HEK293 (cell line): ENCODE data around the gene SFXN3.
A peak's percentile ranks its signal among the peaks of the same experiment; 100 is the strongest.

Experiments
- CTCF ChIA-PET: fragments of 350-600 bp; formaldehyde crosslinking; extraction: SDS; loops from one replicate; lab custom pipeline; 2021; ENCODE audit warnings: antibody characterized with exemption; lab: Yijun Ruan, JAX
- POLR2A ChIA-PET: fragments of 300-600 bp; formaldehyde crosslinking; extraction: SDS; loops from one replicate; lab custom pipeline; 2020; ENCODE audit warnings: antibody characterized with exemption, inconsistent platforms; lab: Yijun Ruan, JAX
- H3K27ac ChIP-seq: fragments of 200-500 bp; sonication (Bioruptor generic); 2 replicates; pipeline ENCODE4 v1.5.1; 2014; ENCODE audit warnings: low read depth, low read length, control low read depth, inconsistent platforms; ENCODE audit errors: extremely low read depth
- H3K36me3 ChIP-seq, 2 experiments: fragments of 200-500 bp in 1 of 2; sonication (Bioruptor generic) in 1 of 2; 1 replicate in 1 of 2; 2 replicates in 1 of 2; pipeline ENCODE4 v1.5.1; 2014 to 2017; ENCODE audit warnings: inconsistent platforms in 2 of 2, low read length in 2 of 2; ENCODE audit not compliant: control insufficient read depth in 2 of 2, insufficient read depth in 1 of 2
- H3K4me1 ChIP-seq: fragments of 200-500 bp; sonication (Bioruptor generic); 2 replicates; pipeline ENCODE4 v1.5.1; 2014; ENCODE audit warnings: mild to moderate bottlenecking, low read length, inconsistent platforms; ENCODE audit not compliant: control insufficient read depth, insufficient read depth
- H3K4me3 ChIP-seq: 2 replicates; pipeline ENCODE4 v1.5.1; 2011; ENCODE audit warnings: low read depth, mild to moderate bottlenecking, control low read depth, low read length, moderate library complexity
- H3K9me3 ChIP-seq: fragments of 200-500 bp; sonication (Bioruptor generic); 2 replicates; pipeline ENCODE4 v1.5.1; 2014; ENCODE audit warnings: low read depth, low read length, inconsistent platforms; ENCODE audit not compliant: control insufficient read depth, insufficient read depth
- GLIS2 ChIP-seq: fragments of 450-650 bp; formaldehyde crosslinking; IDR thresholded peaks from 2 replicates; pipeline ENCODE4 v1.5.1; 2016; ENCODE audit warnings: missing biosample characterization, missing genetic modification characterization
- HOXA7 ChIP-seq: sonication (generic); formaldehyde crosslinking; IDR thresholded peaks from 2 replicates; pipeline ENCODE4 v1.8.1; 2022; ENCODE audit warnings: missing genetic modification reagents, borderline replicate concordance
- INSM2 ChIP-seq: fragments of 450-650 bp; formaldehyde crosslinking; IDR thresholded peaks from 2 replicates; pipeline ENCODE4 v1.5.1; 2016; ENCODE audit warnings: missing biosample characterization, missing genetic modification characterization
- KLF10 ChIP-seq: fragments of 450-650 bp; IDR thresholded peaks from 2 replicates; pipeline ENCODE4 v1.5.1; 2018; ENCODE audit warnings: missing biosample characterization, mild to moderate bottlenecking, missing genetic modification characterization
- PATZ1 ChIP-seq: fragments of 450-650 bp; formaldehyde crosslinking; IDR thresholded peaks from 2 replicates; pipeline ENCODE4 v1.5.1; 2016; ENCODE audit warnings: missing biosample characterization, missing genetic modification characterization
- PRDM2 ChIP-seq: fragments of 450-650 bp; formaldehyde crosslinking; IDR thresholded peaks from 2 replicates; pipeline ENCODE4 v1.5.1; 2016; ENCODE audit warnings: missing biosample characterization, missing genetic modification characterization, borderline replicate concordance
- REST ChIP-seq: fragments of 450-650 bp; formaldehyde crosslinking; IDR thresholded peaks from 2 replicates; pipeline ENCODE4 v1.5.1; 2016; ENCODE audit warnings: missing biosample characterization, missing genetic modification characterization
- YY2 ChIP-seq: fragments of 450-650 bp; formaldehyde crosslinking; IDR thresholded peaks from 2 replicates; pipeline ENCODE4 v1.5.1; 2016; ENCODE audit warnings: missing biosample characterization, missing genetic modification characterization
- ZBTB20 ChIP-seq: fragments of 450-650 bp; formaldehyde crosslinking; IDR thresholded peaks from 2 replicates; pipeline ENCODE4 v1.5.1; 2016; ENCODE audit warnings: missing biosample characterization, missing genetic modification characterization
- ZFHX2 ChIP-seq: fragments of 450-650 bp; formaldehyde crosslinking; conservative IDR thresholded peaks from 2 replicates; pipeline ENCODE4 v1.5.1; 2016; ENCODE audit warnings: missing biosample characterization, missing genetic modification characterization
- ZNF335 ChIP-seq: fragments of 450-650 bp; formaldehyde crosslinking; conservative IDR thresholded peaks from 2 replicates; pipeline ENCODE4 v1.5.1; 2016; ENCODE audit warnings: missing biosample characterization, missing genetic modification characterization
- ZNF398 ChIP-seq: fragments of 450-650 bp; formaldehyde crosslinking; IDR thresholded peaks from 2 replicates; pipeline ENCODE4 v1.5.1; 2017; ENCODE audit warnings: missing biosample characterization, missing genetic modification characterization
- ZNF426 ChIP-seq: fragments of 450-650 bp; formaldehyde crosslinking; IDR thresholded peaks from 2 replicates; pipeline ENCODE4 v1.5.1; 2017; ENCODE audit warnings: missing biosample characterization, missing genetic modification characterization, mild to moderate bottlenecking, inconsistent platforms, moderate library complexity
- ZNF501 ChIP-seq: fragments of 450-650 bp; formaldehyde crosslinking; IDR thresholded peaks from 2 replicates; pipeline ENCODE4 v1.5.1; 2016; ENCODE audit warnings: missing biosample characterization, missing genetic modification characterization
- ZNF514 ChIP-seq: fragments of 450-650 bp; formaldehyde crosslinking; IDR thresholded peaks from 2 replicates; pipeline ENCODE4 v1.5.1; 2016; ENCODE audit warnings: missing biosample characterization, missing genetic modification characterization
- ZNF658 ChIP-seq: fragments of 450-650 bp; formaldehyde crosslinking; IDR thresholded peaks from 2 replicates; pipeline ENCODE4; 2016; ENCODE audit warnings: missing biosample characterization, missing genetic modification characterization

SFXN3 gene

GRCh38 chr10:101000127-101000914, 30.7 kb upstream of the SFXN3 start:
- Histone ChIP-seq H3K4me1 (peaks cover 8% of the 10 kb centered on the region), H3K4me3 (peak overlapping the region; percentile 57), H3K9me3 (no peaks in the 10 kb centered on the region), H3K27ac (peak overlapping the region; percentile 94), H3K36me3 (peaks cover 8 to 42% of the 10 kb centered on the region in 2 experiments; a peak in 2 of 3 replicates)
- CTCF ChIA-PET, result interaction anchor here (0.6 to 16.6 kb wide), 7 partner anchors 12 to 141 kb away, joined by 3 to 274 read pairs (median 3); partner anchors contain the start of genes MRPL43, PDZD7, SFXN3 and TWNK
- TF ChIP-seq ZBTB20 (peak; percentile 7; the same call in 1 of the 2 replicates), ZNF514 (no peak), ZNF501 (0 out of 2 replicates have a peak, but pooled peaks have one; percentile 27), PATZ1 (tag by site-specific recombination) (peak; percentile 13), GLIS2 (tag by site-specific recombination) (peak; percentile 59), ZNF335 (peak; percentile 12; the same call in 1 of the 2 replicates), YY2 (no peak)
- POLR2A ChIA-PET, result interaction anchor here (0.6 to 1.2 kb wide), 2 partner anchors 41 to 60 kb away, joined by 3 to 8 read pairs; no protein-coding TSS in a partner anchor

- peak overlapping the region; percentile 94 for H3K27ac ChIP-seq
- ChIA-PET POLR2A (no interaction called here), CTCF (interaction anchor here (0.6 to 16.6 kb wide), 7 partner anchors 9 to 54 kb away, joined by 3 to 274 read pairs (median 4); no protein-coding TSS in a partner anchor)
- H3K9me3 ChIP-seq, result no peaks in the 10 kb centered on the region
- H3K36me3 ChIP-seq, result peaks cover 8 to 50% of the 10 kb centered on the region in 2 experiments; a peak in 2 of 3 replicates
- peaks cover 8% of the 10 kb centered on the region for H3K4me1 ChIP-seq
- peak overlapping the region; percentile 57 for H3K4me3 ChIP-seq
- TF ChIP-seq PRDM2, result no peak
- TF ChIP-seq INSM2 (tag by site-specific recombination), result no peak
- no peak for TF ChIP-seq ZNF426 (tag by site-specific recombination)
- no peak for TF ChIP-seq HOXA7 (CRISPR knock-in tag)
- TF ChIP-seq ZBTB20, result no peak
- no peak for TF ChIP-seq ZNF658 (tag by site-specific recombination)
- no peak for TF ChIP-seq KLF10 (tag by site-specific recombination)
- TF ChIP-seq ZFHX2, result no peak; the same call in 1 of the 2 replicates
- no peak for TF ChIP-seq REST (tag by site-specific recombination)
- peak; percentile 37; the same call in 1 of the 2 replicates for TF ChIP-seq ZNF398 (tag by site-specific recombination)
Observed at GRCh38 chr10:101000915-101001658, 29.9 kb upstream of the SFXN3 start.
